ENCODE measurements around the gene CD300LF. TPM values are rescaled to one million over a fixed set of nuclear protein-coding genes. Genes with fewer than 3 reads are reported as not detected.
A peak's percentile ranks its signal among the peaks of the same experiment; 100 is the strongest.

The CD300LF gene
- total RNA-seq, 1 experiment from 2014 or later = not detected

- TF ChIP-seq ATF3 (CRISPR knock-in tag; conservative IDR thresholded peaks at IDR 0.05) (peak; percentile 79), FOXP1 (CRISPR knock-in tag; IDR thresholded peaks at IDR 0.05; ENCODE audit: borderline replicate concordance) (peak; percentile 100), NFATC4 (CRISPR knock-in tag; IDR thresholded peaks at IDR 0.05) (no peak; the same call in 1 of the 2 replicates), USF2 (CRISPR knock-in tag; IDR thresholded peaks at IDR 0.05) (peak; percentile 72), AFF4 (CRISPR knock-in tag; IDR thresholded peaks at IDR 0.05; ENCODE audit: borderline replicate concordance) (peak; percentile 99), ZNF671 (CRISPR knock-in tag; IDR thresholded peaks at IDR 0.05) (peak; percentile 63; the same call in 1 of the 2 replicates), HMGA2 (CRISPR knock-in tag; IDR thresholded peaks at IDR 0.05) (no peak), RORB (CRISPR knock-in tag; IDR thresholded peaks at IDR 0.05) (no peak), NR2C2 (CRISPR knock-in tag; IDR thresholded peaks at IDR 0.05) (peak; percentile 92), TEAD4 (CRISPR knock-in tag; IDR thresholded peaks at IDR 0.05) (peak; percentile 100), ZNF317 (CRISPR knock-in tag; IDR thresholded peaks at IDR 0.05; ENCODE audit: borderline replicate concordance, low read depth) (peak; percentile 92), E2F5 (CRISPR knock-in tag; IDR thresholded peaks at IDR 0.05) (peak; percentile 99), ZNF423 (CRISPR knock-in tag; IDR thresholded peaks at IDR 0.05) (peak; percentile 56; the same call in 1 of the 2 replicates), JUN (CRISPR knock-in tag; IDR thresholded peaks at IDR 0.05) (peak; percentile 99), ZNF425 (CRISPR knock-in tag; conservative IDR thresholded peaks at IDR 0.05) (no peak), MXD4 (CRISPR knock-in tag; IDR thresholded peaks at IDR 0.05; ENCODE audit: borderline replicate concordance) (peak; percentile 94; the same call in 1 of the 2 replicates), NFYB (CRISPR knock-in tag; conservative IDR thresholded peaks at IDR 0.05; ENCODE audit: low read depth) (peak; percentile 76), ESRRA (CRISPR knock-in tag; IDR thresholded peaks at IDR 0.05; ENCODE audit: borderline replicate concordance) (peak; percentile 100), CDX4 (CRISPR knock-in tag; IDR thresholded peaks at IDR 0.05; ENCODE audit: borderline replicate concordance) (no peak), ERG (CRISPR knock-in tag; IDR thresholded peaks at IDR 0.05) (peak; percentile 87; the same call in 1 of the 2 replicates), CREB1 (CRISPR knock-in tag; IDR thresholded peaks at IDR 0.05) (peak; percentile 100), TP53 (CRISPR knock-in tag; IDR thresholded peaks at IDR 0.05) (peak; percentile 100), GRHL2 (CRISPR knock-in tag; IDR thresholded peaks at IDR 0.05; ENCODE audit: insufficient replicate concordance, severe bottlenecking) (no peak), SMAD3 (CRISPR knock-in tag; IDR thresholded peaks at IDR 0.05; ENCODE audit: borderline replicate concordance) (peak; percentile 100)
Observed at GRCh38 chr17:74671031-74671771, 41.5 kb downstream of the CD300LF start (continued).
